Measurements from ENCODE around the gene PPP3CA.
A peak's percentile ranks its signal among the peaks of the same experiment; 100 is the strongest.
"Not testable (repeated sequence)": the region's sequence is repeated elsewhere in the genome, so short reads cannot be mapped to it uniquely, and the experiment has no call there.

The PPP3CA gene

GRCh38 chr4:101101072-101101471, 246.3 kb downstream of the PPP3CA start:
- ChIA-PET POLR2A (no interaction called here), CTCF (no interaction called here)
- TF ChIP-seq ZNF384 (IDR thresholded peaks at IDR 0.05) (no peak), HDGF (IDR thresholded peaks at IDR 0.05; ENCODE audit: borderline replicate concordance) (no peak), FOXM1 (IDR thresholded peaks at IDR 0.05; ENCODE audit: borderline replicate concordance) (no peak), TARDBP (IDR thresholded peaks at IDR 0.05) (no peak), ELF4 (IDR thresholded peaks at IDR 0.05) (no peak), SUZ12 (IDR thresholded peaks at IDR 0.05) (no peak), FOXA1 (IDR thresholded peaks at IDR 0.05) (no peak), SP1 (IDR thresholded peaks at IDR 0.05) (no peak), ARNT (IDR thresholded peaks at IDR 0.05) (no peak)
- DNase-seq (ENCODE audit: extremely low spot score), result no peak

GRCh38 chr4:101098666-101099400, 248.5 kb downstream of the PPP3CA start:
- CTCF ChIA-PET, result no interaction called here
- POLR2A ChIA-PET, result no interaction called here
- no peak for DNase-seq (ENCODE audit: extremely low spot score)
- TF ChIP-seq LEF1 (IDR thresholded peaks at IDR 0.05; ENCODE audit: borderline replicate concordance), result no peak
- no peak for TF ChIP-seq TARDBP (IDR thresholded peaks at IDR 0.05)

GRCh38 chr4:101092609-101093008, 254.7 kb downstream of the PPP3CA start:
- CTCF ChIA-PET; POLR2A ChIA-PET; DNase-seq (ENCODE audit: extremely low spot score): not testable (repeated sequence)

- no peak for DNase-seq (ENCODE audit: extremely low spot score)
- ChIA-PET POLR2A (no interaction called here), CTCF (no interaction called here)
- no peak for TF ChIP-seq FOXK2 (IDR thresholded peaks at IDR 0.05)
- no peak for TF ChIP-seq BHLHE40 (IDR thresholded peaks at IDR 0.05; ENCODE audit: borderline replicate concordance)
- no peak for TF ChIP-seq ARNT (IDR thresholded peaks at IDR 0.05)
- no peak for TF ChIP-seq SUZ12 (IDR thresholded peaks at IDR 0.05)
- no peak for TF ChIP-seq NFRKB (IDR thresholded peaks at IDR 0.05)
- TF ChIP-seq HDGF (IDR thresholded peaks at IDR 0.05; ENCODE audit: borderline replicate concordance), result no peak
- no peak for TF ChIP-seq LEF1 (IDR thresholded peaks at IDR 0.05; ENCODE audit: borderline replicate concordance)
- no peak for TF ChIP-seq PKNOX1 (IDR thresholded peaks at IDR 0.05)
- TF ChIP-seq ZNF384 (IDR thresholded peaks at IDR 0.05), result no peak
- TF ChIP-seq CTBP1 (IDR thresholded peaks at IDR 0.05; ENCODE audit: borderline replicate concordance), result no peak
- TF ChIP-seq ELF4 (IDR thresholded peaks at IDR 0.05), result no peak
- TF ChIP-seq L3MBTL2 (conservative IDR thresholded peaks at IDR 0.05), result no peak
Observed at GRCh38 chr4:101089168-101089567, 258.2 kb downstream of the PPP3CA start.

- ChIA-PET POLR2A (no interaction called here), CTCF (no interaction called here)
- peak; percentile 14 for DNase-seq (ENCODE audit: extremely low spot score)
- no peak for TF ChIP-seq BHLHE40 (IDR thresholded peaks at IDR 0.05; ENCODE audit: borderline replicate concordance)
- TF ChIP-seq ELF4 (IDR thresholded peaks at IDR 0.05), result no peak
- TF ChIP-seq SUZ12 (IDR thresholded peaks at IDR 0.05), result no peak
- no peak for TF ChIP-seq L3MBTL2 (conservative IDR thresholded peaks at IDR 0.05)
- TF ChIP-seq SP1 (IDR thresholded peaks at IDR 0.05), result no peak
- TF ChIP-seq LEF1 (IDR thresholded peaks at IDR 0.05; ENCODE audit: borderline replicate concordance), result no peak
- TF ChIP-seq CTBP1 (IDR thresholded peaks at IDR 0.05; ENCODE audit: borderline replicate concordance), result no peak
- TF ChIP-seq ARNT (IDR thresholded peaks at IDR 0.05), result no peak
- TF ChIP-seq FOXM1 (IDR thresholded peaks at IDR 0.05; ENCODE audit: borderline replicate concordance), result no peak
- no peak for TF ChIP-seq FOXK2 (IDR thresholded peaks at IDR 0.05)
- TF ChIP-seq FOXA1 (IDR thresholded peaks at IDR 0.05), result no peak
- TF ChIP-seq TARDBP (IDR thresholded peaks at IDR 0.05), result no peak
Observed at GRCh38 chr4:101086801-101087586, 260.3 kb downstream of the PPP3CA start.

- DNase-seq (ENCODE audit: extremely low spot score), result no peak
- ChIA-PET POLR2A (no interaction called here), CTCF (no interaction called here)
- TF ChIP-seq NFRKB (IDR thresholded peaks at IDR 0.05), result no peak
- no peak for TF ChIP-seq BHLHE40 (IDR thresholded peaks at IDR 0.05; ENCODE audit: borderline replicate concordance)
- TF ChIP-seq TARDBP (IDR thresholded peaks at IDR 0.05), result no peak
- TF ChIP-seq L3MBTL2 (conservative IDR thresholded peaks at IDR 0.05), result no peak
- no peak for TF ChIP-seq SP1 (IDR thresholded peaks at IDR 0.05)
- TF ChIP-seq FOXK2 (IDR thresholded peaks at IDR 0.05), result no peak
- no peak for TF ChIP-seq PKNOX1 (IDR thresholded peaks at IDR 0.05)
- TF ChIP-seq ZNF384 (IDR thresholded peaks at IDR 0.05), result no peak
- TF ChIP-seq ARNT (IDR thresholded peaks at IDR 0.05), result no peak
- TF ChIP-seq CTBP1 (IDR thresholded peaks at IDR 0.05; ENCODE audit: borderline replicate concordance), result no peak
- no peak for TF ChIP-seq SUZ12 (IDR thresholded peaks at IDR 0.05)
- no peak for TF ChIP-seq ELF4 (IDR thresholded peaks at IDR 0.05)
- no peak for TF ChIP-seq HDGF (IDR thresholded peaks at IDR 0.05; ENCODE audit: borderline replicate concordance)
- TF ChIP-seq LEF1 (IDR thresholded peaks at IDR 0.05; ENCODE audit: borderline replicate concordance), result no peak
- no peak for TF ChIP-seq FOXM1 (IDR thresholded peaks at IDR 0.05; ENCODE audit: borderline replicate concordance)
- no peak for TF ChIP-seq FOXA1 (IDR thresholded peaks at IDR 0.05)
Observed at GRCh38 chr4:101083131-101083530, 264.2 kb downstream of the PPP3CA start.

All from HEK293T (cell line).